K562 (cell line): ENCODE measurements around the gene LMAN1L.

ENCODE experiments used
- ERF ChIP-seq: fragments of 450-650 bp; formaldehyde crosslinking; IDR thresholded peaks from 2 replicates; pipeline ENCODE4 v1.4.0; 2020; ENCODE audit warnings: mild to moderate bottlenecking, mixed read lengths
- FOXA3 ChIP-seq, 2 experiments: fragments of 450-650 bp in 1 of 2; sonication (generic) in 1 of 2; formaldehyde crosslinking; IDR thresholded peaks in 1 of 2; conservative IDR thresholded peaks in 1 of 2; 2 replicates each; pipeline versions ENCODE4 v1.4.0 to v1.8.0; 2020 to 2022; ENCODE audit warnings: mild to moderate bottlenecking in 2 of 2, missing genetic modification reagents in 1 of 2
- KDM1A ChIP-seq, 2 experiments: fragments of 450-650 bp; IDR thresholded peaks; 2 replicates each; pipeline ENCODE4 v1.6.1; 2016; ENCODE audit warnings: mild to moderate bottlenecking in 2 of 2
- MCM7 ChIP-seq, 2 experiments: fragments of 450-650 bp; IDR thresholded peaks; 2 replicates each; pipeline ENCODE4 v1.6.1; 2016 to 2018
- SRF ChIP-seq, 2 experiments: fragments of 250-450, 450-650 bp in 1 of 2; sonication (Bioruptor Pico) in 1 of 2; sonication (generic) in 1 of 2; formaldehyde crosslinking; IDR thresholded peaks; 2 replicates each; pipeline versions ENCODE4 v1.5.0 to v1.5.1; 2020 to 2022; ENCODE audit warnings: mild to moderate bottlenecking in 1 of 2, missing genetic modification reagents in 1 of 2
- TBP ChIP-seq: optimal IDR thresholded peaks from 2 replicates; pipeline ENCODE3; 2011; ENCODE audit warnings: low read depth, low read length, improper control_type of control experiment
- ZBTB7A ChIP-seq: IDR thresholded peaks from 2 replicates; pipeline ENCODE4 v1.6.1; 2011; ENCODE audit warnings: low read depth, mild to moderate bottlenecking, low read length, moderate library complexity, borderline replicate concordance; ENCODE audit not compliant: control insufficient read depth
- TF ChIP-seq, protein P1 (sequence below): sonication (generic); formaldehyde crosslinking; IDR thresholded peaks from 2 replicates; pipeline ENCODE4 v1.8.0; 2022; ENCODE audit warnings: mild to moderate bottlenecking, low read depth, missing genetic modification reagents
- TF ChIP-seq, protein P2 (sequence below): fragments of 250-450 bp; sonication (Bioruptor Pico); IDR thresholded peaks from 2 replicates; pipeline ENCODE4 v1.5.1; 2021; ENCODE audit warnings: mild to moderate bottlenecking
- TF ChIP-seq, protein P3 (sequence below), 2 experiments: fragments of 450-650 bp; IDR thresholded peaks; 2 replicates each; pipeline ENCODE4 v1.6.1; 2016
- TF ChIP-seq, protein P4 (sequence below): sonication (generic); formaldehyde crosslinking; IDR thresholded peaks from 2 replicates; pipeline ENCODE4 v1.8.1; 2023; ENCODE audit warnings: missing genetic modification reagents, mild to moderate bottlenecking, borderline replicate concordance

DNA sequence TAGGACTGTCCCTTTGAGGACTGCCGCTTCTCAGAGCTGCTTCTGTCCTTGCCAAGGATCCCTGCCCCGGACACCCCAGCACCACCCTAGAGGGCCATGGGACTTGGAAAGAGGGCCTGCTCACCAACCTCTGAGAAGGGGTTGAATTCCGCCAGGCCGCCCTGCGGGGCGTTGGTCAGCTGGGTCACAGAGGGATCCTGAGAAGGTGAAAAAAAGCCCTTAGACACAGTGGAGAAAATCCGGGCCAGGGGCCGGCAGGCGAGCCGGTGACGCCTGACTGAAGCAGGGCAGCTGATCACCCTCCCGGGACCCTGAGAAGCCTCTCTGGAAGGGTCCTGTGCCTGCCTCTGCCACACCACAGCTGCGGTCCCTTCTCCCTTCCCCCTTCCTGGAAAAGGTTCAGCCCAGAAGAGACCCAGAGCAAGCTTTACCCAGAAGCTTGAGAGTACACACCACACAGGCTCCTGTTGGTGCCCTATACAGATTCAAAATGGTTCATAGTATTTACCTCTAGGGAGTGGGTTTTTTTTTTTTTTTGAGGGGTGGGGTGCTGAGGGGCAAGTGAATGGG is 41.9 kb downstream of the LMAN1L start:
- TF ChIP-seq, protein P1, sequence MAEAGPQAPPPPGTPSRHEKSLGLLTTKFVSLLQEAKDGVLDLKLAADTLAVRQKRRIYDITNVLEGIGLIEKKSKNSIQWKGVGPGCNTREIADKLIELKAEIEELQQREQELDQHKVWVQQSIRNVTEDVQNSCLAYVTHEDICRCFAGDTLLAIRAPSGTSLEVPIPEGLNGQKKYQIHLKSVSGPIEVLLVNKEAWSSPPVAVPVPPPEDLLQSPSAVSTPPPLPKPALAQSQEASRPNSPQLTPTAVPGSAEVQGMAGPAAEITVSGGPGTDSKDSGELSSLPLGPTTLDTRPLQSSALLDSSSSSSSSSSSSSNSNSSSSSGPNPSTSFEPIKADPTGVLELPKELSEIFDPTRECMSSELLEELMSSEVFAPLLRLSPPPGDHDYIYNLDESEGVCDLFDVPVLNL (CRISPR knock-in tag), result no peak
- TF ChIP-seq ERF, result no peak
- TF ChIP-seq FOXA3 (CRISPR knock-in tag; conservative IDR thresholded peaks at IDR 0.05 in 1 of 2, IDR thresholded peaks at IDR 0.05 in 1 of 2), result no peak
- no peak for TF ChIP-seq TBP
- no peak for TF ChIP-seq ZBTB7A
- TF ChIP-seq, protein P2, sequence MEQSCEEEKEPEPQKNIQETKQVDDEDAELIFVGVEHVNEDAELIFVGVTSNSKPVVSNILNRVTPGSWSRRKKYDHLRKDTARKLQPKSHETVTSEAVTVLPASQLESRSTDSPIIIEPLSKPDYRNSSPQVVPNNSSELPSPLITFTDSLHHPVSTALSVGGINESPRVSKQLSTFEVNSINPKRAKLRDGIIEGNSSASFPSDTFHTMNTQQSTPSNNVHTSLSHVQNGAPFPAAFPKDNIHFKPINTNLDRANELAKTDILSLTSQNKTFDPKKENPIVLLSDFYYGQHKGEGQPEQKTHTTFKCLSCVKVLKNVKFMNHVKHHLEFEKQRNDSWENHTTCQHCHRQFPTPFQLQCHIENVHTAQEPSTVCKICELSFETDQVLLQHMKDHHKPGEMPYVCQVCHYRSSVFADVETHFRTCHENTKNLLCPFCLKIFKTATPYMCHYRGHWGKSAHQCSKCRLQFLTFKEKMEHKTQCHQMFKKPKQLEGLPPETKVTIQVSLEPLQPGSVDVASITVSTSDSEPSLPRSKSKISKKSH (CRISPR knock-in tag), result no peak
- TF ChIP-seq, protein P3, sequence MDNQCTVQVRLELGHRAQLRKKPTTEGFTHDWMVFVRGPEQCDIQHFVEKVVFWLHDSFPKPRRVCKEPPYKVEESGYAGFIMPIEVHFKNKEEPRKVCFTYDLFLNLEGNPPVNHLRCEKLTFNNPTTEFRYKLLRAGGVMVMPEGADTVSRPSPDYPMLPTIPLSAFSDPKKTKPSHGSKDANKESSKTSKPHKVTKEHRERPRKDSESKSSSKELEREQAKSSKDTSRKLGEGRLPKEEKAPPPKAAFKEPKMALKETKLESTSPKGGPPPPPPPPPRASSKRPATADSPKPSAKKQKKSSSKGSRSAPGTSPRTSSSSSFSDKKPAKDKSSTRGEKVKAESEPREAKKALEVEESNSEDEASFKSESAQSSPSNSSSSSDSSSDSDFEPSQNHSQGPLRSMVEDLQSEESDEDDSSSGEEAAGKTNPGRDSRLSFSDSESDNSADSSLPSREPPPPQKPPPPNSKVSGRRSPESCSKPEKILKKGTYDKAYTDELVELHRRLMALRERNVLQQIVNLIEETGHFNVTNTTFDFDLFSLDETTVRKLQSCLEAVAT (IDR thresholded peaks at IDR 0.05), result no peak
- TF ChIP-seq KDM1A (IDR thresholded peaks at IDR 0.05), result no peak
- no peak for TF ChIP-seq SRF (CRISPR knock-in tag; IDR thresholded peaks at IDR 0.05)
- TF ChIP-seq MCM7 (IDR thresholded peaks at IDR 0.05), result no peak
- TF ChIP-seq, protein P4, sequence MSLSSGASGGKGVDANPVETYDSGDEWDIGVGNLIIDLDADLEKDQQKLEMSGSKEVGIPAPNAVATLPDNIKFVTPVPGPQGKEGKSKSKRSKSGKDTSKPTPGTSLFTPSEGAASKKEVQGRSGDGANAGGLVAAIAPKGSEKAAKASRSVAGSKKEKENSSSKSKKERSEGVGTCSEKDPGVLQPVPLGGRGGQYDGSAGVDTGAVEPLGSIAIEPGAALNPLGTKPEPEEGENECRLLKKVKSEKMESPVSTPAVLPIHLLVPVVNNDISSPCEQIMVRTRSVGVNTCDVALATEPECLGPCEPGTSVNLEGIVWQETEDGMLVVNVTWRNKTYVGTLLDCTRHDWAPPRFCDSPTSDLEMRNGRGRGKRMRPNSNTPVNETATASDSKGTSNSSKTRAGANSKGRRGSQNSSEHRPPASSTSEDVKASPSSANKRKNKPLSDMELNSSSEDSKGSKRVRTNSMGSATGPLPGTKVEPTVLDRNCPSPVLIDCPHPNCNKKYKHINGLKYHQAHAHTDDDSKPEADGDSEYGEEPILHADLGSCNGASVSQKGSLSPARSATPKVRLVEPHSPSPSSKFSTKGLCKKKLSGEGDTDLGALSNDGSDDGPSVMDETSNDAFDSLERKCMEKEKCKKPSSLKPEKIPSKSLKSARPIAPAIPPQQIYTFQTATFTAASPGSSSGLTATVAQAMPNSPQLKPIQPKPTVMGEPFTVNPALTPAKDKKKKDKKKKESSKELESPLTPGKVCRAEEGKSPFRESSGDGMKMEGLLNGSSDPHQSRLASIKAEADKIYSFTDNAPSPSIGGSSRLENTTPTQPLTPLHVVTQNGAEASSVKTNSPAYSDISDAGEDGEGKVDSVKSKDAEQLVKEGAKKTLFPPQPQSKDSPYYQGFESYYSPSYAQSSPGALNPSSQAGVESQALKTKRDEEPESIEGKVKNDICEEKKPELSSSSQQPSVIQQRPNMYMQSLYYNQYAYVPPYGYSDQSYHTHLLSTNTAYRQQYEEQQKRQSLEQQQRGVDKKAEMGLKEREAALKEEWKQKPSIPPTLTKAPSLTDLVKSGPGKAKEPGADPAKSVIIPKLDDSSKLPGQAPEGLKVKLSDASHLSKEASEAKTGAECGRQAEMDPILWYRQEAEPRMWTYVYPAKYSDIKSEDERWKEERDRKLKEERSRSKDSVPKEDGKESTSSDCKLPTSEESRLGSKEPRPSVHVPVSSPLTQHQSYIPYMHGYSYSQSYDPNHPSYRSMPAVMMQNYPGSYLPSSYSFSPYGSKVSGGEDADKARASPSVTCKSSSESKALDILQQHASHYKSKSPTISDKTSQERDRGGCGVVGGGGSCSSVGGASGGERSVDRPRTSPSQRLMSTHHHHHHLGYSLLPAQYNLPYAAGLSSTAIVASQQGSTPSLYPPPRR (CRISPR knock-in tag), result no peak
